Measurements from ENCODE around the gene MYOZ2. TPM values are rescaled to one million over a fixed set of nuclear protein-coding genes. Genes with fewer than 3 reads are reported as not detected.

Gene MYOZ2
- total and polyA plus RNA-seq, 2 of the 13 experiments (the other 11 are each of a cell fraction or from before 2014, with no cell fraction given), result 0.03 TPM; not detected in 1

- no peak for TF ChIP-seq SRSF9 (IDR thresholded peaks at IDR 0.05; ENCODE audit: borderline replicate concordance, insufficient read depth, low read depth, low read length, poor library complexity, severe bottlenecking)
- TF ChIP-seq TP53 (CRISPR knock-in tag; conservative IDR thresholded peaks at IDR 0.05), result 0 out of 2 replicates have a peak, but pooled peaks have one; percentile 18
- no peak for TF ChIP-seq ZNF720 (CRISPR knock-in tag; IDR thresholded peaks at IDR 0.05)
- no peak for TF ChIP-seq ISX (CRISPR knock-in tag; conservative IDR thresholded peaks at IDR 0.05)
- no peak for TF ChIP-seq AKNA (CRISPR knock-in tag; IDR thresholded peaks at IDR 0.05; ENCODE audit: borderline replicate concordance)
- 0 out of 2 replicates have a peak, but pooled peaks have one; percentile 12 for TF ChIP-seq CAMTA2 (CRISPR knock-in tag; IDR thresholded peaks at IDR 0.05; ENCODE audit: borderline replicate concordance)
- TF ChIP-seq SYNCRIP (IDR thresholded peaks at IDR 0.05; ENCODE audit: insufficient read depth, low read depth, low read length), result no peak
- TF ChIP-seq MNT (IDR thresholded peaks at IDR 0.05), result no peak; the same call in none of the 2 replicates
- no peak for TF ChIP-seq PRPF4 (IDR thresholded peaks at IDR 0.05; ENCODE audit: low read depth, low read length, poor library complexity, severe bottlenecking)
- TF ChIP-seq ZBTB20 (CRISPR knock-in tag; IDR thresholded peaks at IDR 0.05; ENCODE audit: borderline replicate concordance, low read depth), result peak; percentile 52
- peak; percentile 10; the same call in 1 of the 2 replicates for TF ChIP-seq ZNF770 (CRISPR knock-in tag; IDR thresholded peaks at IDR 0.05)
- no peak for TF ChIP-seq ZNF570 (CRISPR knock-in tag; IDR thresholded peaks at IDR 0.05; ENCODE audit: borderline replicate concordance)
- TF ChIP-seq SOX13 (IDR thresholded peaks at IDR 0.05), result no peak
- peak in 1 of 2 experiments; percentile 7; a peak in 1 of 4 replicates for TF ChIP-seq SOX13 (CRISPR knock-in tag; conservative IDR thresholded peaks at IDR 0.05 in 1 of 2, IDR thresholded peaks at IDR 0.05 in 1 of 2)
- no peak for TF ChIP-seq HINFP (CRISPR knock-in tag; IDR thresholded peaks at IDR 0.05; ENCODE audit: low read depth)
- peak; percentile 40; the same call in 1 of the 2 replicates for TF ChIP-seq ZNF792 (CRISPR knock-in tag; IDR thresholded peaks at IDR 0.05)
- TF ChIP-seq HES4 (CRISPR knock-in tag; IDR thresholded peaks at IDR 0.05; ENCODE audit: borderline replicate concordance), result no peak; the same call in 1 of the 2 replicates
These were observed 76.8 kb downstream of the MYOZ2 start, which contains the start of gene USP53 (continued) for GRCh38 chr4:119212234-119212963.

All from HepG2 (cell line).